Measurements from ENCODE around the gene AIDA. TPM values are rescaled to one million over a fixed set of nuclear protein-coding genes. Genes with fewer than 3 reads are reported as not detected.

Gene AIDA
- polyA plus RNA-seq, 1 donor: 51.3 TPM

GRCh38 chr1:222652676-222653075, 59.6 kb downstream of the AIDA start:
- DNase-seq (ENCODE audit: low read depth): no peak

GRCh38 chr1:222644636-222644980, 67.7 kb downstream of the AIDA start:
- no peak for DNase-seq (ENCODE audit: low read depth)

GRCh38 chr1:222643938-222644635, 68.2 kb downstream of the AIDA start:
- DNase-seq (ENCODE audit: low read depth): peak; percentile 90

GRCh38 chr1:222643606-222643937, 68.7 kb downstream of the AIDA start:
- no peak for DNase-seq (ENCODE audit: low read depth)

GRCh38 chr1:222642468-222642867, 69.8 kb downstream of the AIDA start:
- no peak for DNase-seq (ENCODE audit: low read depth)

- no peak for DNase-seq (ENCODE audit: low read depth)
Observed at GRCh38 chr1:222641269-222641948, 70.9 kb downstream of the AIDA start.

GRCh38 chr1:222634180-222635013, 77.9 kb downstream of the AIDA start:
- peak; percentile 81 for DNase-seq (ENCODE audit: low read depth)

GRCh38 chr1:222632749-222633148, 79.5 kb downstream of the AIDA start:
- DNase-seq (ENCODE audit: low read depth): no peak

- no peak for DNase-seq (ENCODE audit: low read depth)
Observed at GRCh38 chr1:222631611-222632208, 80.6 kb downstream of the AIDA start.

GRCh38 chr1:222629921-222630535, 82.3 kb downstream of the AIDA start:
- no peak for DNase-seq (ENCODE audit: low read depth)

- DNase-seq (ENCODE audit: low read depth): no peak
Observed at GRCh38 chr1:222627232-222627631, 85.1 kb downstream of the AIDA start.

GRCh38 chr1:222624214-222624613, 88.1 kb downstream of the AIDA start:
- DNase-seq (ENCODE audit: low read depth): no peak

- DNase-seq (ENCODE audit: low read depth): no peak
Observed at GRCh38 chr1:222623458-222623857, 88.8 kb downstream of the AIDA start.

GRCh38 chr1:222622765-222623164, 89.5 kb downstream of the AIDA start:
- DNase-seq (ENCODE audit: low read depth): no peak

- no peak for DNase-seq (ENCODE audit: low read depth)
Observed at GRCh38 chr1:222620566-222620965, 91.7 kb downstream of the AIDA start.

GRCh38 chr1:222618880-222619596, 93.3 kb downstream of the AIDA start:
- DNase-seq (ENCODE audit: low read depth): no peak

Other genes with a start within 250 kb of the AIDA start
- gene HHIPL2, start 164.4 kb downstream of the AIDA start, polyA plus RNA-seq (ENCODE audit: insufficient read length): 0.09 TPM
- 8.3 TPM for gene TAF1A, start 122.6 kb downstream of the AIDA start, polyA plus RNA-seq (ENCODE audit: insufficient read length)
- gene MIA3, start 94.4 kb downstream of the AIDA start, polyA plus RNA-seq (ENCODE audit: insufficient read length): 59.9 TPM
- gene BROX, start 73 bp upstream of the AIDA start, polyA plus RNA-seq (ENCODE audit: insufficient read length): 21.4 TPM
- 0.25 TPM for gene FAM177B, start 24.7 kb upstream of the AIDA start, polyA plus RNA-seq (ENCODE audit: insufficient read length)
- 7.1 TPM for gene DISP1, start 102.5 kb upstream of the AIDA start, polyA plus RNA-seq (ENCODE audit: insufficient read length)